IPS DF 19.7 (cell line): ENCODE data around the gene PNMA8A.
"Not testable (repeated sequence)": the region's sequence is repeated elsewhere in the genome, so short reads cannot be mapped to it uniquely, and the experiment has no call there.

Experiments used
- DNase-seq: peaks from one replicate; pipeline ENCODE4 v3.0.0-alpha.2; 2013; ENCODE audit warnings: low read depth, low spot score

Gene PNMA8A, protein sequence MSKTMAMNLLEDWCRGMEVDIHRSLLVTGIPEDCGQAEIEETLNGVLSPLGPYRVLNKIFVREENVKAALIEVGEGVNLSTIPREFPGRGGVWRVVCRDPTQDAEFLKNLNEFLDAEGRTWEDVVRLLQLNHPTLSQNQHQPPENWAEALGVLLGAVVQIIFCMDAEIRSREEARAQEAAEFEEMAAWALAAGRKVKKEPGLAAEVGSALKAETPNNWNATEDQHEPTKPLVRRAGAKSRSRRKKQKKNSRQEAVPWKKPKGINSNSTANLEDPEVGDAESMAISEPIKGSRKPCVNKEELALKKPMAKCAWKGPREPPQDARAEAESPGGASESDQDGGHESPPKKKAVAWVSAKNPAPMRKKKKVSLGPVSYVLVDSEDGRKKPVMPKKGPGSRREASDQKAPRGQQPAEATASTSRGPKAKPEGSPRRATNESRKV

GRCh38 chr19:46471116-46471733 is at the start of gene PNMA8A:
TSS of gene PNMA8A (minus strand) at chr19:46471563. CDS start at chr19:46471035, 528 bp downstream.
- DNase-seq: peak; percentile 75

DNA sequence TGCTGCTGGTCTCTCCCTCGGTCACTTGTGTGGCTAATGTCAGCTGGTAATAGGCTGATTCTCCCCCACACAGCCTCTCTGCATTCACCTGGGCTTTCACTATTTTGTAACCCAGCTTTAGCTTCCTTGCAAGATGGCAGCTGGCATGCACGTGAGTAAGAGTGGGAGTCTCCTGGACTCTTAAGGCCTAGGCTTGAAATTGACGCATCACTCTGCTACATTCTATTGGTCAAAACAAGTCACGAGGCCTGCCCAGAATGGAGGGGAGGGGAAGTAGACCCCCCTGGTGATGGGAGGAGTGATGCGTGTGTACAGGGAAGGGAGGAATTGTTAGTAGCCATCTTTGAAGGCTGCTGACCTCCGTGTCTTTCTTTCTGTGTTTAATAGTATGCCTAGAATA is 49.3 kb upstream of the PNMA8A start:
- no peak for DNase-seq

DNA sequence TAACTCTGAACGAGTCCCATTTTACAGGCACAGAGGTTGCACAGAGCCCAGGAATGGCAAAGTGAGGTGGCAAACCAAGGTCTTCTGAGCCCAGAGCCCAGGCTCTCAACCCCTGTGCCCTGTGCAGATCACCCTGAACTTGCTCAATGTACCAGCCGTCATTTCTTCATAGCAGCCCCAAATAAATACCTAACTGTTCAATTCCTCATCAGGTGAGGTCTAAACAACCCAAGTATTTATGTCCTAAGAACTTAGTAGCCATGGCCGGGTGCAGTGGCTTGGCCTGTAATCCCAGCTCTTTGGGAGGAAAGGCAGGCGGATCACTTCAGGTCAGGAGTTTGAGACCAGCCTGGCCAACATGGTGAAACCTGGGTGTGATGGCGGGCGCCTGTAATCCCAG is 46.1 kb upstream of the PNMA8A start:
- DNase-seq: no peak

GRCh38 chr19:46515879-46516350 is 44.6 kb upstream of the PNMA8A start:
- no peak for DNase-seq

GRCh38 chr19:46515290-46515609 is 43.9 kb upstream of the PNMA8A start:
- DNase-seq: no peak

GRCh38 chr19:46514589-46515289 is 43.4 kb upstream of the PNMA8A start:
- DNase-seq: no peak

DNA sequence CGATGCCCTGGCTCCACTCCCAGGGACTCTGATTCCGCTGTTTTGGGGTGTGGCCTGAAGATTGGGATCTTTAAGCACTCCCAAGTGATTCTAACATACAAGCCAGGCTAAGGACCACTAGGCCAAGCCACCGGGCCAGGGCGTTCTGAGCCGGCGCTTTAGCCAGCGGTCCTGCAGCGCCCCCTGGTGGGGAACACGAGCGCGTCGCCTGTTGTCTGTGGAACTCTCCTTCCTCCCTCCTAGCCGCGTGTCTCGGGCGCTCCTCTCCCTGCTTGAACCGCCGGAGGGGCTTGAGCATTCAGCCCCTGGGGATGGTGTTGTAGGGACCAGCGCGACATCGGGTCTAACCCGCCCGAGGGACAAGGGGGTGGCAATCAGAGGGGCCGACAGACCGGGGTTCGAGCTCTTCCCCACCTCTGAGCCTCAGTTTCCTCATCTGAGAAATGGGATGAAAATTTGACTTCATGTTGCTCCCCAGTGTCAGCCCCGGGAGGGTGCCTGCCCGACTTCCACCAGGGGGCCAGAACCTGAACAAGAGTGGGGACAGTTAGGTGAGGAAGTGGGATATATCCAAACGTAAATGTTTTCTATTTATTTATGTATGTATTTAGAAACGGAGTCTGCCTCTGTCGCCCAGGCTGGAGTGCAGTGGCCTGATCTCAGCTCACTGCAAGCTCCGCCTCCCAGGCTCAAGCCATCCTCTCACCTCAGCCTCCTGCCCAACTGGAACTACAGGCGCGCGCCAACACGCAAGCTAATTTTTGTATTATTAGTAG is 42.3 kb upstream of the PNMA8A start:
- no peak for DNase-seq

DNA sequence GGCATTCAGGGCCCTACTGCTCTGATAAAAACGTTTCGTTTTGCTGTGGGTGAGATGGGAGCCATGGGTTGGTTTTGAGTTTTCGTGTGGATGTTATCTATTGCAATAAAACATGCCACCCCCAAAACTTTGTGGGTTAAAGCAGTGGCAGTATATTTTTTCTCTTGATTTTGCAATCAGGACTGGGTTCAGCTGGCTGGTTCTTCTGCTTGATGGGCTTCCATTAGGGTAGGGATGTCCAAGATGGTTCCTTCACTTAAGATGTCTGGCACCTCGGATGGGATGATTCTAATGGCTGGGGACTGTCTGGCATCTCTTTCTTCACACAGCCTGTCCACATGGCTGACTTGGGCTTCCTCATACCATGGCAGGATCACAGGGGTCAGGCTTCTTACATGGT is 39.9 kb upstream of the PNMA8A start:
- no peak for DNase-seq

DNA sequence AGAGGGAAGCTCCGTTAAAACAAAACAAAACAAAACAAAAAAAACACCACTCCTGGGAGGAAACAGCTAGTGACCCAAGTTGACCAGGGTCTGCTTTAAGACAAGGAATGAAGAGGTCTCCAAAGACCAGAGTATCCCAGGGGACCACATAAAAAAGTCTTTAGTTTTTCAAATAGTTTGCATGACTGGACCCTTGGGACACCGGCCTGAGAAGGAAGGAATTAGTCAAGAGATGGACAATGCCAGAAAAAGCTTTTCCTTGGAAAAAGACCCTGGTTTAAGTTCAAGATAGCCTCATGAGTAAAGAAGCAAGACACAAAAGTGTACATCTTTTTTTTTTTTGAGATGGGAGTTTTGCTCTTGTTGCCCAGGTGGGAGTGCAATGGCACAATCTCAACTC is 36.8 kb upstream of the PNMA8A start:
- DNase-seq: no peak

GRCh38 chr19:46503848-46504453 is 32.6 kb upstream of the PNMA8A start:
- no peak for DNase-seq

DNA sequence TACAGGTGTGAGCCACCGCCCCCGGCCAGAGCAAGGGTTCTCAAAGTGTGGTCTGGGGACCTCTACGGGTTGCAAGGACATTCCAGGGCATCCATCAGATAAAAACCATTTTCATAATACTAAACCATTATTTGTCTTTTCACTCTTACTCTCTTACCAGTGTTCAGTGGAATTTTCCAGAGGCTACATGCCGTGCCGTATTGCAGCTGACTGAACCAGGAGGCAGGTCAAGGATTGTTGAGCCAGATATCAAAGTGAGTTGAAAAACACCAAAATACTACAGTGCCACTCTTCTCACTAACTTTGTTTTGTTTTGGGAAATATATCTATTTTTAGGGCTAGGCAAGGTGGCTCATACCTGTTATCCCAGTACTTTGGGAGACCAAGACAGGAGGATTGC is 31.5 kb upstream of the PNMA8A start:
- DNase-seq: no peak

DNA sequence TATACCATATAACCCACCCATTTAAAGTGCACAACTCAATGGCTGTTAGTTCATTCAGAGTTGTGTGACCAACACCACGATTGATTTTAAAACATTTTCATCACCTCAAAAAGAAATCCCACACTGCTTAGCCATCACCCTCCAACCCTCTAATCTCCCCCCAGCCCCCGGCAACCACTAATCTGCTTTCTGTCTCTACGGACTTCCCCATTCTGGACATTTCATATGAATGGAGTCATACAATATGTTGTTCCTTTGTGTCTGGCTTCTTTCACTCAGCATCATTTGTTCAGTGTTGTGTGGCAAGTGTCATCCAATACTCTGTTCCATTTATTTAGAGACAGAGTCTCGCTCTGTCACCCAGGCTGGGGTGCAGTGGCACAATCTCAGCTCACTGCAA is 28.3 kb upstream of the PNMA8A start:
- DNase-seq: no peak

DNA sequence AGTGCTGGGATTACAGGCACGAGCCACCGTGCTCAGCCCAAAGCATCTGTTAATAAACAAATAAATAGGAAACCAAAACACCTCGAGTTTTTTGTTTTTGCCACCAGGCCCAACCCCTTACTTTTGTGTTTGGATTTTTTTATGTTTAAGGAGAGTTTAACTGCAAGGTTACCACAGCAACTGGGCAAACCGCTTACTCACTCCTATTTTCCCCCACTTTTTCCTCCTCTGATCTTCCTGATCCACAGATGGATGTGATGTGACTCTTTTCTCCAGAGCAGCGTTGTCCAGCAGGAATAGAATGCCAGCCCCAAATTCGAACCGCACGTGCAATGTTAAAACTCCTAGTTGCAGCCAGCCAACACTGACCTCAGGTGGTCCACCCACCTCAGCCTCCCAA is 26.4 kb upstream of the PNMA8A start:
- DNase-seq: no peak

GRCh38 chr19:46496886-46497285 is 25.5 kb upstream of the PNMA8A start:
- not testable (repeated sequence) for DNase-seq

DNA sequence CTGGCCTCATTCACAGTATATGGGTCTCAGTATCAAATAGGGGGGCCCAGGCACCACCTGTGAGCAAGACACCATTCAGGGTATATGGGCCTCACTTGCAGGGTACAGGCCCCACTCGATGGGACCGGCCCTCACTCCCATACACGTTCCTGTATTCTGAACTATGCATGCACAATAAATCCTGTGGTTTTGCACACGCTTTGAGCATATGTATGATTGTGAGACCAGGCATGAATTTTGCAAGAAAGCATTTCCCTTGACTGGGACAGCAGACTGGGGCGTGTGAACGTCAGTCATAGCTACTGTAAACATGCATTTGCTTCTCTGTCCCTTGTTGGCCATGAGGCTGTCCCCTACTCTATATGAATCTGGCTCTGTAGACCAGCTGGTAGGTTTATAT is 24.9 kb upstream of the PNMA8A start:
- no peak for DNase-seq

DNA sequence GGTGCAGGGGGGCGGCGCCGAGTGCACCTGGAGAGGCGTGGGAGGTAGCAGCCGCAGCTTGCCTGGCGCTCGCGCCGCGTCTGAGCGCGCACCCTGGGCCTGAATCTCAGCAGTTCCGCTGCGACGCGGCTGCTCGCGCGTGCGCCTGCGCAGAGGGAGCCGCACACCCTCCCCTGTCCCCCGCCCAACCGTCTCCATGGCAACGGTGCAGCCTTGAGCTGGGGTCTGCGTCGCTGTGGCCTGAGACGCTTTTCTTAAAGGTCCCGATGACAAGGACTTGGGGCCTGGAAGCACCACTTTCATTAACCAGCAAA is 24.4 kb upstream of the PNMA8A start, which contains the start of gene PNMA8B:
PNMA8B (minus strand) TSS at position 82 of the 314 bp plus-strand sequence. CDS start 402 bp downstream, outside the sequence.
- DNase-seq: no peak

GRCh38 chr19:46494941-46495785 is 23.8 kb upstream of the PNMA8A start:
- no peak for DNase-seq

DNA sequence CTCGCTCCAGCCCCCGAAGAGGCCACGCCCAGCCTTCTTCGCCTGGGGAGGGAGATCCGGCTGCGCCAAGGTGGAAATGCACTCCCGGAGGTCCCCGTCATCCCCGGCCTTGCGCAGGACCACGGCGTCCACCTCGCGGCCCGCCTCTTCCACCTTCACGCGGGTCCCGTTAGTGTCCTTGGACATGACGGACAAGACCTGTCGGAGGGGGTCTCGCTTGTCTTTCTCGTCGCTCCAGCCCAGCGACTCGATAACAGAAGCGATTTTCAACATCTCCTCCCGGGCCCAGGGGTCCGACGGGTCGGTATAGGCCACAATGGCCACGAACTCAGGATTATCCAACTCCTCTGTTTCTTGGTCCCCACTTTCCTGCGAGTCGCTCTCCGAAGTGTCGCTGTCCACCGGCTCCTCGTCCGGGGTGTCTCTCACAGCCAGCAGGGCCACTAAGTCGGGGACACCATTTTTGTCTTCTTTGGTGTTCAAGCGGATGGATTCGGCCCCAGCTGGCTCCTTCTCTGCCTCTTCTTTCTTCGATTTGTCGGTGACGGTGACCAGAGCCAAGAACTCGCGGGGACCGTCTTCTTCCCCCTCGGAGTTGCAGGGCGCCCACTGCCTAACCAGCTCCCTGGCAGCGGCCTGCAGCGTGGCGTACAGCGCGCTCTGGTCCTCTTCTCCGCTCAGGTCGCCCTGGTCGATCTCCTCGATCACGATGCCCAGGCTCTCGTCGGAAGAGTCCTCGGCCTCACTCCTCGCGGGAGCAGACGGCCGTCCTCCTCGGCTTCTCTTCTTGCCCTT is 23.0 kb upstream of the PNMA8A start:
- no peak for DNase-seq

- no peak for DNase-seq
Measured at GRCh38 chr19:46493236-46494145, 22.1 kb upstream of the PNMA8A start.
